Neural cell (in vitro differentiated cells): ENCODE measurements around the gene EOMES.

Experiments
- CTCF ChIP-seq: fragments of 450-650 bp; IDR thresholded peaks from 2 replicates; pipeline ENCODE4 v1.5.1; 2014; ENCODE audit warnings: antibody characterized with exemption, mild to moderate bottlenecking, moderate library complexity; ENCODE audit not compliant: poor library complexity, severe bottlenecking
- EP300 ChIP-seq: fragments of 450-650 bp; conservative IDR thresholded peaks from 2 replicates; pipeline ENCODE4 v1.6.1; 2014; ENCODE audit warnings: antibody characterized with exemption, mild to moderate bottlenecking, moderate library complexity; ENCODE audit not compliant: poor library complexity, severe bottlenecking
- EZH2 ChIP-seq: fragments of 200-600, 300-800 bp; shearing (Covaris generic), sonication (generic); IDR thresholded peaks from 2 replicates; pipeline ENCODE4 v1.6.1; 2014; ENCODE audit warnings: antibody characterized with exemption, low read length, borderline replicate concordance, mild to moderate bottlenecking; ENCODE audit not compliant: insufficient read depth, poor library complexity, severe bottlenecking
- MXI1 ChIP-seq: fragments of 450-650 bp; conservative IDR thresholded peaks from 2 replicates; pipeline ENCODE4 v1.6.1; 2014; ENCODE audit warnings: antibody characterized with exemption, mild to moderate bottlenecking; ENCODE audit not compliant: poor library complexity, severe bottlenecking
- POLR2AphosphoS5 ChIP-seq: IDR thresholded peaks from 2 replicates; pipeline ENCODE4 v1.6.1; 2012
- RAD21 ChIP-seq: fragments of 450-650 bp; conservative IDR thresholded peaks from 2 replicates; pipeline ENCODE4 v1.6.1; 2014; ENCODE audit warnings: antibody characterized with exemption, mild to moderate bottlenecking, moderate library complexity
- REST ChIP-seq: IDR thresholded peaks from 2 replicates; pipeline ENCODE4 v1.6.1; 2012; ENCODE audit warnings: borderline replicate concordance

- peak; percentile 79 for TF ChIP-seq EZH2
- peak; percentile 40 for TF ChIP-seq CTCF
- TF ChIP-seq MXI1: no peak
- TF ChIP-seq REST: no peak
- TF ChIP-seq EP300: no peak
- TF ChIP-seq RAD21: peak; percentile 22
- no peak for TF ChIP-seq POLR2AphosphoS5
Measured at GRCh38 chr3:27721717-27722564, at the start of gene EOMES.
